Measurements from ENCODE around the gene MRPS23.
"Not testable (repeated sequence)": the region's sequence is repeated elsewhere in the genome, so short reads cannot be mapped to it uniquely, and the experiment has no call there.

Gene MRPS23

DNA sequence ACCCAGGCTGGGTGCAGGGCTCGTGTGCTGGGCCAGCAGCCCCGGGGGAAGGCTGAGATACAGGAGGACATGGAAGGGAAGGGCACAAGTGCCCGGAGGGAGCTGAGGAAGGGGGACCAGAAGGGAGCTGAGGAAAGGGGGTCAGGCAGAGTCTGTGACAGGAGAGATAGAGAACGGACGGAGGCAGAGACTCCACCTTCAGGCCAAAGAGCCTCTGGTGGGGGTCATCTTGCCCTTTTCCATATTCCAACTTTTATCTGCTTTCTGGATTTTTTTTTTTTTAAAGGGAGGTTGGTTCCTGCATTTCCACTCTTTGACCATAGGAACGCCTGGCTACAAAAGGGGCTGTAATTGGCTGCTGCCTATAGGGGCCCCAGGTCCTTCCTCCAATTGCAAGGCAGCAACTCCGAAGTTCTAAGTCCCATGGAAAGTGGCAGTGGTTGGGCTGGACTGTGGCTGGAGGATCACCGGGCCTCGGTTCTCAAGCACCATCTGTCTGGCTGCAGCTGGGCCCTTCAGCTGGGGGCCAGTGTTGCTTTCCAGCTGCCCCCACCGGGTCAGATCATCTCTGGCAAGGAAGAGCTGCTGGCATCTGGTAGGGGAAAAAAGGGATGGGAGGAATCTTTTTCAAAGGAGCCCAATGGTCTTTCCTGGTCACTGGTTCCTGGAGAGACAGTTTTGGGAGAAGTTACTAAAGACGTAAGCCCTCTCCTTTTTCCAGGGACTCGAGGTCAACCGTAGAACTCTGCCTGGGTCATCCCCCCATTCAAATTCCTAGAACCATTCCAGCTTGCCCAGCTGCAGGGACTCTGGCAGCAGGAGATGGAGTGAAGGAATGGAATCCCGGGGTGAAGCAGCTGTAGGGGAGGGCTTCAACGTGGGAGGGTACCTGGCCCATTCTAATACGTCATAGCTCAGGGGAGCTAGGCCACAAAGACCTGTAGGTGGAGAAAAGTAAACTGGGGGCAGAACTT lies 13.1 kb upstream of the MRPS23 start:
- no peak for DNase-seq

DNA sequence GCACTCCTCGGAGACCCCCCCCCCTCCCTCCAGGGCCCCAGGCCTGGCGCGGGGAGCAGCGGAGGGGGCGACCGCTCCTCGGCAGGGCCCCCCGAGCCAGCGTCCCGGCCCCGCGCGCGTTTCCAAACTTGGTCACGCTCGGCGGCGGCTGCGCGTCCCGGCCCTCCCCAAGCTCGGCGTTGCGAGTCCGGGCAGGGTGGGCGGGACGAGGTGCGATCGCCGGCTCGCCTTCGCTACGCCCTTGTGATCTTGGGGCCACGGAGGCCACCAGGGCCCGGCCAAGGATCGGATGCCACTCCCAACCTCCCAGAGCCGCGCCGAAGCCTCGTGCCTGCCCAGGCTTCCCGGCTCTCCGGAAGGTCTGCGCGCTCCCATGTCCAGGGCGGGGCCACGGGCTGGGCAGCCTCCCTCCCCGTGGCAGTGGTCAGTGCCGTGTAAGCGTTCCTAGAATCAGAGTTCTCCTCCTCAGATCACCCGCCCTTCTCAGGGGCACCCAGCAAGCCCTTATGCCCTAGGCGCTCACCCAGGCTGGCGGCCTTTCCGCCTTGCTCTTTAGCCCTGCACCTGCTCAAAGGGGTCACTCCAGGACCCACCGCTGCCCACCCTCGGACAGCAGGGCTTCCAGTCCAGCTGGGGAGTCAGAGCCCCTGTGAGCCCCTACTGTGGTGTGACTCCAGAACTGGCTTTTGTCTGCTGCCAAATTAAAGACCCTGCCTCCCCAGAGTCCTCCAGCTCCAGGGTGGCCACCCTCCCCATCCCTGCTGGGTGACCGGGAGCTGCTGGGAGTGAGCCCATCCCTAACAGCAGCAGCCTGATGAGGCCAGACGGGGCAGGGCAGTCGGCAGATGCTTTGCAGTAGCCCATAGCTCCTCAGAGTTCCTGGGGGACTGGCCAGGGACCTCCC lies 12.2 kb upstream of the MRPS23 start:
- DNase-seq = no peak

- DNase-seq = peak; percentile 32
Measured at GRCh38 chr17:57861000-57861789, 11.4 kb upstream of the MRPS23 start.

- DNase-seq = no peak
Measured at GRCh38 chr17:57860414-57860999, 10.7 kb upstream of the MRPS23 start.

DNA sequence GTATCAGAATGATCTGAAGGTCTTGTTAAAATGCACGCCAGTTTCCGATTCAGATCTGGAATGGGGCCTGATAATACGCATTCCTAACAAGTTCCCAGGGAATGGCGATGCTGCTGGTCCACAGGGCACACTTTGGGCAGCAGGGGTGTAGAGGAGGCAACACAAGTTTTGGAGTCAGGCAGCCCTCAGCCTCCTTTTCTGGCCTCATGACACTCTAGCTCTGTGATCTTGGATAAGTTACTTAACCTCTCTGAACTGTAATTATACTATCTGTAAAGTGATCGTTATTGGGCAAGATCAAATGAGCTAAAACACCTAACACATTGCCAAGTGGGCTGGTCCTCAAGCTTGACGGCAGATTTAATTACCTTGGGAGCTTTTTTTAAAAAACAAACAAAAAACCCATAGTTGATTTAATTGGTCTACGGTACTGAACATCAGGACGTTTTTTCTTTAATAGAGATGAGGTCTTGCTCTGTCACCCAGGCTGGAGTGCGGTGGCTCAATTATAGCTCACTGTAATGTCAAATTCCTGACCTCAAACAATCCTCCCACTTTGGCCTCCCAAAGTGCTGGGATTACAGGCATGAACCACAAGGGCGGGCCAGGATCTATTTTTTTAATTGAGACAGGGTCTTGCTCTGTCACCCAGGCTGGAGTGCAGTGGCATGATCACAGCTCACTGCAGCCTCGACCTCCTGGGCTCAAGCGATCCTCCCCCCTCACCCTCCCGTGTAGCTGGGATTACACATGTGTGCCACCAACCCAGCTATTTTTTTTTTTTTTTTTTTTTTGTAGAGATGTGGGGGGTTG lies 10.0 kb upstream of the MRPS23 start:
- DNase-seq = no peak

DNA sequence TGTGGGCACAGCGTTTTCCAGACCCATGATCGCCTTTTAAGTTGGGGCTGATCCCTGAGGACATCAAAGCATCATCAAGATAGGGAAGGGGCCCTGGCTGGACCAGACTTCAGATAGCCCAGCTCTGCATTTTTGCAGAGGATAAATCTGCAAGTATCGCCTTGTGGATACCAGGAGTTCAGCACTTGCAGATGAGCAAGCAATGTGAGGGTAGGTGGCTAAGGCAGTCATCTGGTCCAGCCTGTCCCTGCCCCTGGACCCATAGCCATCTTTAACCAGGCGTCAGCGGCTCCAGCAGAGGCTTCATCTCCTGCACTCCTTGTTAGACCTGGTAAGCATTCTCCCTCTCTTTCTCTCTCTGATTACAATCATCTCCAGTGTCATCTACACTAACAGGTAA lies 9.0 kb upstream of the MRPS23 start:
- DNase-seq = no peak

DNA sequence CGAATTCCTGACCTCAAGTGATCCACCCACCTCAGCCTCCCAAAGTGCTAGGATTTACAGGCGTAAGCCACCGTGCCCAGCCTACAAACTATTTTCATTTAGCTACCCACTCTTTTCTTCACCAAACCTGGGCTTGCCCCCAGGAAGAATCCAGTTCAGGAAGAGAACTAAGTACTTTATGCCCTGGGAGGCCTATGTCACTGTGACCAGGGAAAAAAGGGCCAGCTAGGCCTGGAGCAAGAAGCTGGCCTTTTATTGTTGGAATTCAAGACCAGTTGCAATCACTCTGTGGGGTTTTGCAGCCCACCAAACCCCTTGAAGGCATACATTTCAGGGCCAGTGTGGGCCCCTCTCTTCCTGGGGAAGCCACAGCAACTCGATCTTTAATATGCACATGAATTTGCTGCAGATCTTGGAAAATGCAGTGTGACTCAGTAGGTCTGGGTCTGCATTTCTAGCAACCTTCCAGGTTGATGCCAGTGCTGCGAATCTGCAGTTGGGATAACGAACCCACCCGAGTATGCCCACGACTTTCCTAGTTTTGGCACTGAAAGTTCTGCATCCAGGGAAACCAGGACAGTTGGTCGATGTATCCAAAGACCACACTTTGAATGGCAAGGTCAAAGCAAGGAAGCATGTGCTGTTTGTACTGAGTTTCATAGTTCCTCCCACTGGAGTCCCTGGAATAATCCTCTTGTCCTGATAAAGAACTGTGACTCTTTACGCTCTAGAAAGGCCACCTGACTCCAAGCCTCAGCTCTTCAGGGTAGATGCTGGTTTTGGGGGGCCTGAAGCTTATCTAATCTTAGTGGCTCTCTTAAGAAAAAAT lies 7.2 kb upstream of the MRPS23 start:
- no peak for DNase-seq

DNA sequence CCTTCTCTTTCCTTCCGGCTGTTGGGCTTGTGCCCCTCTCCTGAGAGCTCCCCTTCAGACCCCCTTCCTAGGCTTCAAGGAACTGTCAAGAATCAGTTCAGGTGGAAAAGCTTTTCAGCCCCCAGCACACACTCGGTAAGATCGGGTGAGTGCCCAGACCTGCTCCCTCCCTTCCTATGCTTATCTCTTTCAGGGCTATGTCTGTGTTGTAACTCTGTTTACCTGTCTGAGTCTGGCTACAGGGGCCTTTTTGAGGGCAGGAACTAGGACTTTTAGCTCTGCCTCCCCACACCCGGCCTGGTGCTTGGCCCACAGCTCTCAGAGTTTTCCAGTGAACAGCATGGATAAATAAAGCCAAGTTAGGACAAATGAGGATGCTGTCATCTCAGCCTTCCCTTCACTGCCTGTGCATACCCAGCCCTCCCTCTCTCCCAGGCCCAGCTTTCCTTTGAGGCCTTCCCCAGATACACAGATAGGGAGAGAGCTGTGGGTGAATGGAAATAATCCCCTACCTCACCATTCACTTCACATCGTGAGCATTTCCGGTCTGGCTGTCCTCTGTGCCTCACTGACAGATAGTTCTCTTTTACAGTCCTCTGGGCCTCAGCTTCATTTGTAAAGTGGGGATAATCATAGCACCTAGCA lies 5.7 kb upstream of the MRPS23 start:
- DNase-seq = no peak

DNA sequence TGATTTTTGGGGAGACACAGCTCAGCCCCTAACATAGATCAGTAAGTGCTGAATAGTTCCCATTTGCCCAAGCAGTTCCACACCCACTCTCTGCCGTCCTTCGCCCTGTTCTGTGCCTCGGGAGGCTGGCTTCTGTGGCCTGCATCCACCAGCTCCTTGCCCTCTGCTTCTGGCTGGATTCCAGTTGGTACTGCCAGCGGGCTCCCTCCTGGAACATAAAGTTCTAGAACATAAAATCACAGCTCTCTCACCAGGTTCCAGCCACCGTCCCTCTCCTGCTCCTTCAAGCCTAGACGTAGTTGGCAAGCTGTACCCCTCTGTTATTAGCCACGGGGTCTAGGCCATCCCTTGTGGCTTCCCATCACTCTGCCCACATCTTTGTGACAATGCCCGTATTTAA lies 3.9 kb upstream of the MRPS23 start:
- no peak for DNase-seq

DNA sequence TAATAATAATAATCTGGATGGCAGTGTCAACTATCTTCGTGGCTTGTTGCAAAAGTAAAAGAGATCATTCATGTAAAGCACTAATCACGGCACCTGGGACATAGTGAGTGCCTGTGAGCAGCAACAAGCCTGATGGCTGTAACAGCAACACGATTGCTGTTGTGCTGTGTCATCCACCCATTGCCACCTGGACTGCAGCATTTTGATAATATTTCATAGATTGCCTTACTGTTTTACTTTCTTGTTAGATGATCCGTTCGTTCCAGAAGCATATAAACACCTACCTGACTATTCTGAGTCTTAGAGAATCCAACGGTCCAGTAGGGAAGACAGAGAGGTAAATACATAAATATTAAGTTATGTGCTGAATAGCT lies 3.1 kb upstream of the MRPS23 start:
- DNase-seq = no peak

GRCh38 chr17:57852092-57852954 lies 2.5 kb upstream of the MRPS23 start:
- DNase-seq = no peak

GRCh38 chr17:57849163-57849873 lies 526 bp downstream of the MRPS23 start:
- DNase-seq = no peak

GRCh38 chr17:57846056-57846945 lies 3.5 kb downstream of the MRPS23 start:
- DNase-seq = not testable (repeated sequence)

- DNase-seq = no peak
Measured at GRCh38 chr17:57842280-57842679, 7.6 kb downstream of the MRPS23 start.

- no peak for DNase-seq
Measured at GRCh38 chr17:57839571-57839923, 10.3 kb downstream of the MRPS23 start.

DNA sequence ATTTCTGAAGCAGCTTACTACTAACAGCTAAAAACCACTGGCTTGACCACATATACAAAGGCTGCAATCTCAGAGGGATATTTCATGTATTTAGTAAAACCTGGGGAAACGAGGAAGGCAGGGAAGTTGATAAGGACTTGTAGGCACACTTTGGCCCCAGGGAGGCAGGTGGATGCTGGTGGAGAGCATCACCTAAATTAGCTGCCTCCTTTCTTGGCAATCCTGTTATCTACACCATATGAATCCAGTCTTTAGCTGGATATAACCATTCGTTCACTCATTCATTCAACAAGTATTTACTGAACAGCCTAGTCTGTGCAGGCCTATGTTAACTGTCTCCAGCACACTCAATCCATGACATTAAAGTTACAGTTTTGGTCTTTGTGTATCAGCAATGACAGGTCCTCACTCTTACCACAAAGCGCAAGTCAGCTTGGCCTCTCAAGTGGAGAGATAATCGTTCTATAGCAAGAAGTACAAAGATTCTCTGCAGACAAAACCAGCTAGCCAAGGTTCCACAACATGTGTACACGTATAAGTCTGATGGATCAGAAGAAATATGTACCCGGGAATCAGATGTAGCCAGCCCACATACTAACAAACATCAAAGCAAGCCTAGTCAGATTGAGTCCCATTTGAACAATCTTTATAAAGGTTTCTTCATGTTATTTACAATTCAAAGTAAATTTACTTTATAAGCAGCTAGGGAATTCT lies 10.8 kb downstream of the MRPS23 start:
- DNase-seq = no peak

GRCh38 chr17:57838453-57838852 lies 11.4 kb downstream of the MRPS23 start:
- no peak for DNase-seq
